Endothelial cell of umbilical vein (primary cell): Measurements from ENCODE around the gene SDCCAG8. TPM values are rescaled to one million over a fixed set of nuclear protein-coding genes. Genes with fewer than 3 reads are reported as not detected.

Experiments
- BruUV-seq: library from RNA; stranded (reverse); fragments of 400-500 nt; replicated peaks from 2 replicates; lab custom pipeline; 2021; lab: Mats Ljungman, UMichigan
- CTCF ChIA-PET: fragments of 300-600, 350-600 bp; sonication (Branson Sonifier 250); formaldehyde crosslinking; loops from one replicate; lab custom pipeline; 2021; ENCODE audit warnings: antibody characterized with exemption, inconsistent platforms; lab: Charles Lee
- POLR2A ChIA-PET: fragments of 300-600, 350-600 bp; sonication (Branson Sonifier 250); formaldehyde crosslinking; loops from one replicate; lab custom pipeline; 2021; ENCODE audit warnings: antibody characterized with exemption, inconsistent platforms; lab: Charles Lee
- DNase-seq: peaks from one replicate; pipeline ENCODE4 v3.0.0-alpha.2; 2011; ENCODE audit warnings: low read depth, low spot score
- FAIRE-seq: peaks from 2 replicates; lab custom pipeline; 2011; peaks lifted over from hg19 to GRCh38; lab: Jason Lieb, UNC
- H2AFZ ChIP-seq: 2 replicates; pipeline ENCODE4 v1.6.0; 2012; ENCODE audit warnings: low read depth, low read length, control low read depth, inconsistent platforms
- H3K27ac ChIP-seq: 2 replicates; pipeline ENCODE4 v1.5.1; 2011; ENCODE audit warnings: low read depth, mild to moderate bottlenecking, control low read depth, low read length, moderate library complexity; ENCODE audit not compliant: insufficient read depth
- H3K27me3 ChIP-seq, 2 experiments: 2 replicates each; pipeline versions ENCODE4 v1.6.0 to v1.6.1; 2011; ENCODE audit warnings: low read length in 2 of 2, mixed read lengths in 1 of 2; ENCODE audit not compliant: control insufficient read depth in 2 of 2, insufficient read depth in 2 of 2
- H3K36me3 ChIP-seq, 2 experiments: 2 replicates in 1 of 2; 3 replicates in 1 of 2; pipeline ENCODE4 v1.5.1; 2011; ENCODE audit warnings: low read length in 2 of 2, mild to moderate bottlenecking in 1 of 2, moderate library complexity in 1 of 2; ENCODE audit not compliant: control insufficient read depth in 2 of 2, insufficient read depth in 2 of 2; ENCODE audit errors: extremely low read depth in 1 of 2
- H3K4me1 ChIP-seq: 3 replicates; pipeline ENCODE4 v1.5.1; 2011; ENCODE audit warnings: mild to moderate bottlenecking, low read length; ENCODE audit not compliant: control insufficient read depth, insufficient read depth; ENCODE audit errors: extremely low read depth
- H3K4me2 ChIP-seq: 2 replicates; pipeline ENCODE4 v1.6.1; 2011; ENCODE audit warnings: low read length, control low read depth, mixed read lengths; ENCODE audit not compliant: insufficient read depth
- H3K4me3 ChIP-seq, 3 experiments: fragments of 200-600 bp in 1 of 3; sonication (generic), shearing (Covaris generic) in 1 of 3; replicated peaks in 1 of 3; 2 replicates each; pipeline ENCODE4 v1.5.1; 2011 to 2016; ENCODE audit warnings: control low read depth in 3 of 3, low read length in 3 of 3, mild to moderate bottlenecking in 2 of 3, inconsistent platforms in 1 of 3, low read depth in 1 of 3, moderate library complexity in 1 of 3; ENCODE audit not compliant: insufficient read depth in 1 of 3
- H3K79me2 ChIP-seq: 2 replicates; pipeline ENCODE4 v1.6.0; 2012; ENCODE audit warnings: low read length, inconsistent platforms; ENCODE audit not compliant: control insufficient read depth, insufficient read depth
- H3K9ac ChIP-seq: replicated peaks from 2 replicates; pipeline ENCODE3; 2011; ENCODE audit warnings: low read length, control low read depth; ENCODE audit not compliant: insufficient read depth; ENCODE audit errors: extremely low read depth
- H3K9me1 ChIP-seq: replicated peaks from 3 replicates; pipeline ENCODE4 v1.6.0; 2011; ENCODE audit warnings: mild to moderate bottlenecking, low read length; ENCODE audit not compliant: control insufficient read depth, insufficient read depth; ENCODE audit errors: extremely low read depth
- H3K9me3 ChIP-seq: replicated peaks from 2 replicates; pipeline ENCODE4 v1.5.1; 2012; ENCODE audit warnings: low read length, inconsistent platforms; ENCODE audit not compliant: control insufficient read depth, insufficient read depth
- H4K20me1 ChIP-seq: replicated peaks from 2 replicates; pipeline ENCODE3; 2011; ENCODE audit warnings: mild to moderate bottlenecking, low read length; ENCODE audit not compliant: control insufficient read depth, insufficient read depth; ENCODE audit errors: extremely low read depth
- CTCF ChIP-seq, 2 donors: IDR thresholded peaks; 1 replicate in 1 of 2; 2 replicates in 1 of 2; pipeline ENCODE4 v1.5.1; 2011; ENCODE audit warnings: low read length in 2 of 2, mild to moderate bottlenecking in 2 of 2, moderate library complexity in 2 of 2, control low read depth in 1 of 2, inconsistent platforms in 1 of 2, low read depth in 1 of 2; ENCODE audit not compliant: insufficient read depth in 1 of 2; ENCODE audit errors: extremely low read depth in 1 of 2
- EZH2 ChIP-seq: IDR thresholded peaks from 2 replicates; pipeline ENCODE4 v1.6.1; 2012; ENCODE audit warnings: borderline replicate concordance, low read depth, mild to moderate bottlenecking, moderate library complexity, low read length, inconsistent platforms; ENCODE audit not compliant: severe bottlenecking
- FOS ChIP-seq: IDR thresholded peaks from 2 replicates; pipeline ENCODE4 v1.6.1; 2011; ENCODE audit warnings: mild to moderate bottlenecking, low read length, moderate library complexity, borderline replicate concordance; ENCODE audit not compliant: insufficient read depth
- GATA2 ChIP-seq: IDR thresholded peaks from 2 replicates; pipeline ENCODE4 v1.7.0; 2011; ENCODE audit warnings: low read depth, mild to moderate bottlenecking, moderate library complexity, mixed read lengths, low read length; ENCODE audit not compliant: insufficient read length, insufficient read depth
- JUN ChIP-seq: IDR thresholded peaks from 2 replicates; pipeline ENCODE4 v1.6.1; 2011; ENCODE audit warnings: borderline replicate concordance, low read depth; ENCODE audit not compliant: insufficient read length, insufficient read depth
- MAX ChIP-seq: IDR thresholded peaks from 2 replicates; pipeline ENCODE4 v1.6.1; 2011; ENCODE audit not compliant: insufficient read depth, insufficient read length
- MYC ChIP-seq: IDR thresholded peaks from one replicate; pipeline ENCODE4 v1.6.1; 2011; ENCODE audit warnings: mild to moderate bottlenecking, low read depth, low read length
- POLR2A ChIP-seq: IDR thresholded peaks from 2 replicates; pipeline ENCODE4 v1.6.1; 2012; ENCODE audit warnings: low read depth, mild to moderate bottlenecking, control low read depth, low read length
- POLR2AphosphoS5 ChIP-seq: IDR thresholded peaks from 2 replicates; pipeline ENCODE4 v1.6.1; 2012; ENCODE audit warnings: low read depth, mild to moderate bottlenecking, control low read depth, low read length, moderate library complexity; ENCODE audit not compliant: insufficient read depth
- dilution Hi-C: fragments of 300-500 bp; cut with MboI; formaldehyde crosslinking; loops from one replicate; pipeline ENCODE4 v1.15.0; 2019; ENCODE audit warnings: low sequenced_read_pairs; ENCODE audit not compliant: extremely low pct_ligation_motif_present
- intact Hi-C: fragments of 100-400 bp; cut with micrococcal nuclease; formaldehyde crosslinking; loops from one replicate; pipeline ENCODE4 v1.10.0; 2022
- polyA plus RNA-seq, 4 experiments: library from polyadenylated mRNA; depleted of rRNA in 3 of 4; stranded (reverse) in 3 of 4; unstranded in 1 of 4; fragments of >200 nt; gene quantifications; 2 replicates each; pipeline versions ENCODE4 v1.2.1 to v1.2.3, GENCODE V29; 2011 to 2012; ENCODE audit warnings: missing spikeins in 1 of 4
- total RNA-seq: library from RNA; stranded (reverse); gene quantifications from 2 replicates; pipeline ENCODE4 v1.2.3, GENCODE V29; 2021

The SDCCAG8 gene
- total and polyA plus RNA-seq, 2 donors (not counting 3 experiments of a cell fraction or from before 2014, with no cell fraction given) = 14.6 to 25.7 TPM

- no peak overlapping the region for H2AFZ ChIP-seq
- DNase-seq (no peak), FAIRE-seq (no peak)
- peaks cover 2 to 7% of the 10 kb centered on the region in 2 experiments for H3K36me3 ChIP-seq
- no peaks in the 10 kb centered on the region for H4K20me1 ChIP-seq
- no peaks in the 10 kb centered on the region for H3K9me3 ChIP-seq
- TF ChIP-seq POLR2AphosphoS5 = no peak
- TF ChIP-seq FOS = no peak
- no peak for TF ChIP-seq EZH2
- TF ChIP-seq JUN = no peak
- TF ChIP-seq MYC = no peak
- TF ChIP-seq CTCF (IDR thresholded peaks at IDR 0.05; ENCODE audit: extremely low read depth in 1 of 2, insufficient read depth in 1 of 2, low read depth in 1 of 2, low read length in 2 of 2) = no peak
- TF ChIP-seq GATA2 = no peak
- TF ChIP-seq POLR2A = no peak
- no peak for TF ChIP-seq MAX
- intact Hi-C loops = no loop called here
- no peak overlapping the region for H3K9ac ChIP-seq
- ChIA-PET POLR2A (no interaction called here), CTCF (no interaction called here)
- H3K27me3 ChIP-seq = no peaks in the 10 kb centered on the region
- BruUV-seq = no TSS peak
- H3K4me1 ChIP-seq = no peaks in the 10 kb centered on the region
- dilution Hi-C loops = no loop called here
- H3K79me2 ChIP-seq = no peaks in the 10 kb centered on the region
- H3K4me3 ChIP-seq = no peak overlapping the region
- H3K27ac ChIP-seq = no peak overlapping the region
- H3K4me2 ChIP-seq = no peak overlapping the region
- no peaks in the 10 kb centered on the region for H3K9me1 ChIP-seq
Measured at GRCh38 chr1:243494741-243495431, 239.0 kb downstream of the SDCCAG8 start.
